Sigmoid colon (tissue), 3 donors: ENCODE results near the gene GPR137B.

ENCODE experiments used
- POLR2A ChIP-seq, 2 donors: fragments of 450-650 bp; IDR thresholded peaks; one replicate each; pipeline ENCODE4 v1.6.1; 2016; ENCODE audit warnings: antibody characterized with exemption in 2 of 2, mild to moderate bottlenecking in 2 of 2, moderate library complexity in 2 of 2
- TF ChIP-seq, protein P1 (sequence below), 4 experiments: fragments of 450-650 bp in 3 of 4; fragments of 200-600 bp in 1 of 4; IDR thresholded peaks; one replicate each; pipeline ENCODE4 v1.5.1; 2016 to 2019; ENCODE audit warnings: antibody characterized with exemption in 4 of 4, mild to moderate bottlenecking in 3 of 4, moderate library complexity in 2 of 4

- TF ChIP-seq POLR2A (IDR thresholded peaks at IDR 0.05): no peak
- TF ChIP-seq, protein P1, sequence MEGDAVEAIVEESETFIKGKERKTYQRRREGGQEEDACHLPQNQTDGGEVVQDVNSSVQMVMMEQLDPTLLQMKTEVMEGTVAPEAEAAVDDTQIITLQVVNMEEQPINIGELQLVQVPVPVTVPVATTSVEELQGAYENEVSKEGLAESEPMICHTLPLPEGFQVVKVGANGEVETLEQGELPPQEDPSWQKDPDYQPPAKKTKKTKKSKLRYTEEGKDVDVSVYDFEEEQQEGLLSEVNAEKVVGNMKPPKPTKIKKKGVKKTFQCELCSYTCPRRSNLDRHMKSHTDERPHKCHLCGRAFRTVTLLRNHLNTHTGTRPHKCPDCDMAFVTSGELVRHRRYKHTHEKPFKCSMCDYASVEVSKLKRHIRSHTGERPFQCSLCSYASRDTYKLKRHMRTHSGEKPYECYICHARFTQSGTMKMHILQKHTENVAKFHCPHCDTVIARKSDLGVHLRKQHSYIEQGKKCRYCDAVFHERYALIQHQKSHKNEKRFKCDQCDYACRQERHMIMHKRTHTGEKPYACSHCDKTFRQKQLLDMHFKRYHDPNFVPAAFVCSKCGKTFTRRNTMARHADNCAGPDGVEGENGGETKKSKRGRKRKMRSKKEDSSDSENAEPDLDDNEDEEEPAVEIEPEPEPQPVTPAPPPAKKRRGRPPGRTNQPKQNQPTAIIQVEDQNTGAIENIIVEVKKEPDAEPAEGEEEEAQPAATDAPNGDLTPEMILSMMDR (IDR thresholded peaks at IDR 0.05): no peak
These were observed 71.2 kb downstream of the GPR137B start for GRCh38 chr1:236213534-236213933.
